Smooth muscle cell (in vitro differentiated cells): ENCODE data around the gene IL18R1. TPM values are rescaled to one million over a fixed set of nuclear protein-coding genes. Genes with fewer than 3 reads are reported as not detected.

Source experiments
- DNase-seq: peaks from one replicate; lab custom pipeline; 2025; ENCODE audit not compliant: unreplicated experiment; lab: John Stamatoyannopoulos, UW
- H2AFZ ChIP-seq: fragments of 200-600 bp; sonication (generic); 2 replicates; pipeline ENCODE4 v1.6.0; 2016; ENCODE audit warnings: antibody characterized with exemption, low read depth, mild to moderate bottlenecking
- H3F3A ChIP-seq: fragments of 200-600 bp; sonication (generic); 2 replicates; pipeline ENCODE4 v1.6.0; 2017; ENCODE audit warnings: antibody characterized with exemption, low read depth
- H3K27ac ChIP-seq: fragments of 200-600 bp; sonication (generic); 2 replicates; pipeline ENCODE4 v1.5.1; 2016; ENCODE audit warnings: low read depth, mild to moderate bottlenecking
- H3K27me3 ChIP-seq: fragments of 200-600 bp; sonication (generic); 2 replicates; pipeline ENCODE4 v1.6.1; 2016; ENCODE audit warnings: low read depth, mild to moderate bottlenecking
- H3K36me3 ChIP-seq: fragments of 200-600 bp; sonication (generic); 2 replicates; pipeline ENCODE4 v1.5.1; 2016; ENCODE audit warnings: low read depth
- H3K4me1 ChIP-seq: fragments of 200-600 bp; sonication (generic); 2 replicates; pipeline ENCODE4 v1.5.1; 2016; ENCODE audit warnings: low read depth
- H3K4me2 ChIP-seq: fragments of 200-600 bp; sonication (generic); 2 replicates; pipeline ENCODE4 v1.6.0; 2016; ENCODE audit warnings: mild to moderate bottlenecking
- H3K4me3 ChIP-seq: fragments of 200-600 bp; sonication (generic); 2 replicates; pipeline ENCODE4 v1.5.1; 2016; ENCODE audit warnings: mild to moderate bottlenecking
- H3K79me2 ChIP-seq: fragments of 200-600 bp; sonication (generic); 2 replicates; pipeline ENCODE4 v1.6.0; 2016; ENCODE audit warnings: low read depth, mild to moderate bottlenecking
- H3K9ac ChIP-seq: fragments of 200-600 bp; sonication (generic); 2 replicates; pipeline ENCODE4 v1.6.0; 2016; ENCODE audit warnings: low read depth
- H3K9me3 ChIP-seq: fragments of 200-600 bp; sonication (generic); replicated peaks from 2 replicates; pipeline ENCODE4 v1.5.1; 2016; ENCODE audit warnings: low read depth
- H4K20me1 ChIP-seq: fragments of 200-600 bp; sonication (generic); 2 replicates; pipeline ENCODE4 v1.6.0; 2016; ENCODE audit warnings: low read depth
- WGBS: methylation state at CpG from one replicate; pipeline ENCODE4 v1.1.7; 2016; ENCODE audit warnings: low lambda C conversion rate; 5-methylcytosine and 5-hydroxymethylcytosine counted together
- polyA plus RNA-seq: library from polyadenylated mRNA; unstranded; fragments of >200 nt; fragmentation: Nextera tagmentation; extraction: Ambion mirVana; gene quantifications from 2 replicates; pipeline ENCODE4 v1.2.1, GENCODE V29; 2016
- total RNA-seq: library from RNA; depleted of rRNA; stranded (reverse); fragments of >200 nt; gene quantifications from 2 replicates; pipeline ENCODE4 v1.2.3, GENCODE V29; 2014
- TF ChIP-seq, protein P1 (sequence below): fragments of 200-600 bp; sonication (generic); IDR thresholded peaks from 2 replicates; pipeline ENCODE4 v1.5.1; 2017; ENCODE audit warnings: borderline replicate concordance, mild to moderate bottlenecking, antibody characterized with exemption; ENCODE audit not compliant: insufficient read depth, poor library complexity, severe bottlenecking

IL18R1 gene
- total and polyA plus RNA-seq, 2 experiments from 2014 or later = 2.2 to 2.5 TPM

DNA sequence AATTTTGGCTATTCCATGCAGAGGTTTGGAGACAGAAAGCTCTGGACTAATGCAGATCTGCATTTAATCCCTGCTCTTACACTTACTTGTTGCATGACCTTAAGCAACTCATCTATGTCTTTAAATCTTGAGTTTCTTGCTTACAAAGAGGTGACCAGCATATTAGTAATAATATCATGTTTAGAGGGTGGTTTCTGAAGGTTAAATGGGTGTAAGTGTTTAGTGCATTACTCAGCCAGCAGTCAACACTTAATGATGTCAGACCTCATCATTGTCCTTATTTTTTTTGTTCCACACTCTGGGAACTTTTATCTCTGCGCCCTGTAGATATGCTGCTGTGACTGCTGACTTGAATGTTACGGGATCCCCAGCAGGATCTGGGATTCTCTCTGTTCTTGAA lies 42.6 kb upstream of the IL18R1 start:
- Histone ChIP-seq H4K20me1 (no peaks in the 10 kb centered on the region), H3K9ac (no peak overlapping the region), H3K4me1 (no peaks in the 10 kb centered on the region), H3K9me3 (no peaks in the 10 kb centered on the region), H2AFZ (no peak overlapping the region), H3K4me3 (no peak overlapping the region), H3K36me3 (no peaks in the 10 kb centered on the region), H3K27me3 (no peaks in the 10 kb centered on the region), H3K79me2 (no peaks in the 10 kb centered on the region), H3K27ac (peak overlapping the region; percentile 70), H3K4me2 (peak overlapping the region; percentile 51), H3F3A (peaks cover 4% of the 10 kb centered on the region)
- WGBS = 36% methylated on average over 2 of the region's 2 CpGs
- no peak for DNase-seq
- TF ChIP-seq, protein P1, sequence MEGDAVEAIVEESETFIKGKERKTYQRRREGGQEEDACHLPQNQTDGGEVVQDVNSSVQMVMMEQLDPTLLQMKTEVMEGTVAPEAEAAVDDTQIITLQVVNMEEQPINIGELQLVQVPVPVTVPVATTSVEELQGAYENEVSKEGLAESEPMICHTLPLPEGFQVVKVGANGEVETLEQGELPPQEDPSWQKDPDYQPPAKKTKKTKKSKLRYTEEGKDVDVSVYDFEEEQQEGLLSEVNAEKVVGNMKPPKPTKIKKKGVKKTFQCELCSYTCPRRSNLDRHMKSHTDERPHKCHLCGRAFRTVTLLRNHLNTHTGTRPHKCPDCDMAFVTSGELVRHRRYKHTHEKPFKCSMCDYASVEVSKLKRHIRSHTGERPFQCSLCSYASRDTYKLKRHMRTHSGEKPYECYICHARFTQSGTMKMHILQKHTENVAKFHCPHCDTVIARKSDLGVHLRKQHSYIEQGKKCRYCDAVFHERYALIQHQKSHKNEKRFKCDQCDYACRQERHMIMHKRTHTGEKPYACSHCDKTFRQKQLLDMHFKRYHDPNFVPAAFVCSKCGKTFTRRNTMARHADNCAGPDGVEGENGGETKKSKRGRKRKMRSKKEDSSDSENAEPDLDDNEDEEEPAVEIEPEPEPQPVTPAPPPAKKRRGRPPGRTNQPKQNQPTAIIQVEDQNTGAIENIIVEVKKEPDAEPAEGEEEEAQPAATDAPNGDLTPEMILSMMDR = no peak

DNA sequence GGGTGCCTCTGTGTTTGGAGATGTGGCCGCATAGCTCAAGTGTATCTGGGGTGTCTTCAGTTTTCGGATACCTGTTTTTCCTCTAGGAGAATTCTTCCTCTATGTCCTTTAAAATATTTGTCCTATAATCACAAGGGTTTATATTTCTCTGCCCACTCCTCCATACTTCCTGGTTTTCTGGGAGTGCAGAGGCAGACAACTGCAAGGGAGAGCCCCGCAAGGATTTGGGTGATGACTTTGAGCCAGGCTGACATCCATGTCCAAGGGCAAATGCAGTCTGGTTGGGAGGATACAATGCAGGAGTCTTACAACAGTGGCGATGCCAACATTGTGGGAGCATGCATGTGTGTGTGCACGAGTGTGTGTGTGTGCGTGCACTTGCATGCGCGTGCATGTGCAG lies 42.1 kb upstream of the IL18R1 start:
- TF ChIP-seq, protein P1 = no peak
- Histone ChIP-seq H2AFZ (no peak overlapping the region), H3K27me3 (no peaks in the 10 kb centered on the region), H3K9ac (no peak overlapping the region), H3K9me3 (no peaks in the 10 kb centered on the region), H4K20me1 (no peaks in the 10 kb centered on the region), H3K4me1 (no peaks in the 10 kb centered on the region), H3K79me2 (no peaks in the 10 kb centered on the region), H3F3A (peaks cover 4% of the 10 kb centered on the region), H3K36me3 (no peaks in the 10 kb centered on the region), H3K4me2 (peak overlapping the region; percentile 51), H3K4me3 (no peak overlapping the region), H3K27ac (peak overlapping the region; percentile 70)
- WGBS = 92% methylated on average over 8 of the region's 8 CpGs
- DNase-seq = no peak

DNA sequence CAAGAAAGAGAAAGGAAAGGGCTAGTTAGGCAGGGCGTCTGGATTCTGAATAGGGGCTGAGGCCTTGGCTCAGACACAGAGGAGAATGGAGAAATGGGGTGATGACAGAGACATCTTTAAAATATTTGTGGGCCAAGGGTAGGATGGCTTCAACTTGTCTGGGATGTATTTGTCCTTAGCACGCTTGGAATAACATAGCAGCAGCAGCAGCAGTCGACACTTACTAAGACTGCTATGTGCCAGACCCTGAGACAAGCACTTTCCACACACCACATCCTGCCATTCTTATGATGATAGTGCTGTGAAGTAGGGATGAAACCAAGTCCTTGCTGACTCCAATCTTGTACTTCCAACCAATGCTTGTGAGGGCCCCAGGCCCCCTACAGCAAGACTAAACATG lies 41.6 kb upstream of the IL18R1 start:
- H2AFZ ChIP-seq = no peak overlapping the region
- H3K27ac ChIP-seq = peak overlapping the region; percentile 70
- H3K9me3 ChIP-seq = no peaks in the 10 kb centered on the region
- no peaks in the 10 kb centered on the region for H4K20me1 ChIP-seq
- H3K79me2 ChIP-seq = no peaks in the 10 kb centered on the region
- peaks cover 4% of the 10 kb centered on the region for H3F3A ChIP-seq
- no peaks in the 10 kb centered on the region for H3K4me1 ChIP-seq
- H3K27me3 ChIP-seq = no peaks in the 10 kb centered on the region
- TF ChIP-seq, protein P1 = no peak
- no peaks in the 10 kb centered on the region for H3K36me3 ChIP-seq
- no peak overlapping the region for H3K9ac ChIP-seq
- DNase-seq = no peak
- H3K4me3 ChIP-seq = no peak overlapping the region
- H3K4me2 ChIP-seq = peak overlapping the region; percentile 51
- 44% methylated on average over 3 of the region's 3 CpGs for WGBS

DNA sequence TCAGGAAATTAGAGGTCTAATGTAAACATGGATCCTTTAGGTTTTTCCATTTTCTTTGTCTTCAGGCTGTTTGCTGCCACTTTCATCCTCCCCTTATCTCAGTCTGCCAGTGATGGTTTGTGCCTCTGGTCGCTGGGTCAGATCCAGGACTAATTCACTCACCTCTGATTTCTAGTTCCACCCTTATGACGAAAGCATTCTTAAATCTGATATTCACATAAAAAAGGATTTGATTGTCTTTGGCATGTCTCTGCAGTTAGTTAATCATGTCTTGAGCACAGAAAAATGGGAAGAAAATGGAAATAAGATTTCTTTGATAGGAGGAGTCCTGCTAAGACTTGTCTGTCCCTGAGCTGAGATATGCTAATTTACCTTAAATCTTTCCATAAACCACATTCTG lies 39.7 kb upstream of the IL18R1 start:
- no peak overlapping the region for H2AFZ ChIP-seq
- TF ChIP-seq, protein P1 = no peak
- no peaks in the 10 kb centered on the region for H3K4me1 ChIP-seq
- no peaks in the 10 kb centered on the region for H4K20me1 ChIP-seq
- H3K4me3 ChIP-seq = no peak overlapping the region
- H3F3A ChIP-seq = peaks cover 4% of the 10 kb centered on the region
- H3K9me3 ChIP-seq = no peaks in the 10 kb centered on the region
- H3K27ac ChIP-seq = no peak overlapping the region
- no peaks in the 10 kb centered on the region for H3K27me3 ChIP-seq
- 78% methylated on average over 2 of the region's 2 CpGs for WGBS
- no peak for DNase-seq
- H3K4me2 ChIP-seq = no peak overlapping the region
- H3K79me2 ChIP-seq = no peaks in the 10 kb centered on the region
- H3K36me3 ChIP-seq = no peaks in the 10 kb centered on the region
- H3K9ac ChIP-seq = no peak overlapping the region
